ENCODE data around the gene HDAC8. TPM values are rescaled to one million over a fixed set of nuclear protein-coding genes. Genes with fewer than 3 reads are reported as not detected.

The HDAC8 gene
- total RNA-seq, 2 experiments from 2014 or later, result 32.5 to 40.0 TPM

DNA sequence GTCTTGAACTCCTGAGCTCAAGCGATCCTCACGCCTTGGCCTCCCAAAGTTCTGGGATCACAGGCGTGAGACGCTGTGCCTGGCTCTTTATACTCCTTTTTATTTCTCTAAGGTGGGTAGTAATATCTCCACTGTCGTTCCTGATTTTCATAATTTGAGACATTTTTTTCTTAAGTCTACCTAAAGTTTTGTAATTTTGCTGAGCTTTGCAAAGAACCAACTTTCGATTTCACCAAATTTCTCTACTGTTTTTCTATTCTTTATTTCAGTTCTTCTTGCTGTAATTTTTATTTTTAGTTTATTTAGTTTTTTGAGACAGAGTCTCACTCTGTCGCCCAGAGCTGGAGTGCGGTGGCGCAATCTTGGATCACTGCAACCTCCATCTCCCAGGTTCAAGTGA, 196.5 kb downstream of the HDAC8 start:
- no peak overlapping the region for H3K27ac ChIP-seq (ENCODE audit: low read depth, low read length, poor library complexity, severe bottlenecking)
- DNase-seq (ENCODE audit: low spot score), result no peak
- intact Hi-C loops (cut with micrococcal nuclease; ENCODE audit: unreplicated experiment), result no loop called here
- no peaks in the 10 kb centered on the region for H4K20me1 ChIP-seq (ENCODE audit: insufficient read depth, low read length)
- no peaks in the 10 kb centered on the region for H3K79me2 ChIP-seq (ENCODE audit: insufficient read depth, low read depth, low read length)
- H3K4me1 ChIP-seq (ENCODE audit: insufficient read depth, low read length, poor library complexity, severe bottlenecking), result no peaks in the 10 kb centered on the region
- no peak overlapping the region for H2AFZ ChIP-seq (ENCODE audit: low read length)
- CTCF ChIA-PET (ENCODE audit: unreplicated experiment), result no interaction called here
- POLR2A ChIA-PET, result no interaction called here
- H3K36me3 ChIP-seq (ENCODE audit: insufficient read depth, low read length), result no peaks in the 10 kb centered on the region; the same call in 1 of the 2 replicates
- TF ChIP-seq, protein P1, sequence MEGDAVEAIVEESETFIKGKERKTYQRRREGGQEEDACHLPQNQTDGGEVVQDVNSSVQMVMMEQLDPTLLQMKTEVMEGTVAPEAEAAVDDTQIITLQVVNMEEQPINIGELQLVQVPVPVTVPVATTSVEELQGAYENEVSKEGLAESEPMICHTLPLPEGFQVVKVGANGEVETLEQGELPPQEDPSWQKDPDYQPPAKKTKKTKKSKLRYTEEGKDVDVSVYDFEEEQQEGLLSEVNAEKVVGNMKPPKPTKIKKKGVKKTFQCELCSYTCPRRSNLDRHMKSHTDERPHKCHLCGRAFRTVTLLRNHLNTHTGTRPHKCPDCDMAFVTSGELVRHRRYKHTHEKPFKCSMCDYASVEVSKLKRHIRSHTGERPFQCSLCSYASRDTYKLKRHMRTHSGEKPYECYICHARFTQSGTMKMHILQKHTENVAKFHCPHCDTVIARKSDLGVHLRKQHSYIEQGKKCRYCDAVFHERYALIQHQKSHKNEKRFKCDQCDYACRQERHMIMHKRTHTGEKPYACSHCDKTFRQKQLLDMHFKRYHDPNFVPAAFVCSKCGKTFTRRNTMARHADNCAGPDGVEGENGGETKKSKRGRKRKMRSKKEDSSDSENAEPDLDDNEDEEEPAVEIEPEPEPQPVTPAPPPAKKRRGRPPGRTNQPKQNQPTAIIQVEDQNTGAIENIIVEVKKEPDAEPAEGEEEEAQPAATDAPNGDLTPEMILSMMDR (conservative IDR thresholded peaks at IDR 0.05; ENCODE audit: low read length), result no peak
- no peak for TF ChIP-seq EZH2phosphoT487 (IDR thresholded peaks at IDR 0.05; ENCODE audit: borderline replicate concordance, low read depth, low read length)
- H3K9me3 ChIP-seq (ENCODE audit: low read length), result no peaks in the 10 kb centered on the region
- no peak overlapping the region for H3K4me2 ChIP-seq (ENCODE audit: low read length)
- no TSS peak for BruUV-seq (replicated peaks)
- H3K9me2 ChIP-seq (ENCODE audit: insufficient read depth, low read length), result no peaks in the 10 kb centered on the region
- no peak overlapping the region for H3K4me3 ChIP-seq (ENCODE audit: low read depth, low read length, poor library complexity, severe bottlenecking)

DNA sequence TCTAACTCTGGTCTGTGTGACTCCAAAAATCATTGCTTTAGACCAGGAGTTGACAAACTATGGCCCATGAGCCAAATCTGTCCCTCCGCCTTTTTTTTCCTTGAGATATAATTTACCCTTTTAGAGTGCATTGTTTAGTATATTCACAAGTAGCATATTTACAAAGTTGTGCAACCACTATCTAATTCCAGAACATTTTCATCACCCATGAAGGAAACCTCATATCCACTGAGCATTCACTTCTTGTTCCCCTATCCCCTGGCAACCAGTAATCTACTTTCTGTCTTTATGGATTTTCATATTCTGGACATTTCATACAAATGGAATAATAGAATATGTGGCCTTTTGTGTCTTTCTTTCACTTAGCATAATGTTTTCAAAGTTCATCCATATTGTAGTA, 199.5 kb downstream of the HDAC8 start:
- Histone ChIP-seq H2AFZ (ENCODE audit: low read length) (no peak overlapping the region), H3K9me2 (ENCODE audit: insufficient read depth, low read length) (no peaks in the 10 kb centered on the region), H3K4me3 (ENCODE audit: low read depth, low read length, poor library complexity, severe bottlenecking) (no peak overlapping the region), H3K79me2 (ENCODE audit: insufficient read depth, low read depth, low read length) (no peaks in the 10 kb centered on the region), H3K9me3 (ENCODE audit: low read length) (no peaks in the 10 kb centered on the region), H3K4me1 (ENCODE audit: insufficient read depth, low read length, poor library complexity, severe bottlenecking) (no peaks in the 10 kb centered on the region), H4K20me1 (ENCODE audit: insufficient read depth, low read length) (no peaks in the 10 kb centered on the region), H3K36me3 (ENCODE audit: insufficient read depth, low read length) (no peaks in the 10 kb centered on the region), H3K4me2 (ENCODE audit: low read length) (no peak overlapping the region), H3K27ac (ENCODE audit: low read depth, low read length, poor library complexity, severe bottlenecking) (no peak overlapping the region)
- intact Hi-C loops (cut with micrococcal nuclease; ENCODE audit: unreplicated experiment), result no loop called here
- CTCF ChIA-PET (ENCODE audit: unreplicated experiment), result no interaction called here
- TF ChIP-seq, protein P1 (conservative IDR thresholded peaks at IDR 0.05; ENCODE audit: low read length), result no peak
- TF ChIP-seq EZH2phosphoT487 (IDR thresholded peaks at IDR 0.05; ENCODE audit: borderline replicate concordance, low read depth, low read length), result no peak
- POLR2A ChIA-PET, result no interaction called here
- no peak for DNase-seq (ENCODE audit: low spot score)
- no TSS peak for BruUV-seq (replicated peaks)

DNA sequence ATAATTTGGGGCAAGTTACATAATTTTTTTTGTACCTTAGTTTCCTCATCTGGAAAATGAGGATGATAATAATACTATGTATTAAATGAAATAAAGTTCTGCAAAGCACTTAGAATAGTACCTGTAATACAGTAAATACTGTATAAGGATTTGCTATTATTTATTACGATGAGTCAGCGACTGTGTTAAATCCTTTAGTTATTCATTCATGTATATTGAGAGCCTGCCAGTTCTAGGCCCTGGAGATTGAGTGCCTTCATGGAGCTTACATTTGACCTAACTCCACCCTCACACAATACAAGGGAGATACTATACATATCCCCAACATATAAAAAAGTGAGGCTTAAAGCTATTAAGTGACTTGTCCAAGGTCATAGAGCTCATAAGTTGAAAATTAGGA, 199.9 kb downstream of the HDAC8 start:
- H3K4me1 ChIP-seq (ENCODE audit: insufficient read depth, low read length, poor library complexity, severe bottlenecking), result no peaks in the 10 kb centered on the region
- no peak overlapping the region for H3K4me2 ChIP-seq (ENCODE audit: low read length)
- intact Hi-C loops (cut with micrococcal nuclease; ENCODE audit: unreplicated experiment), result no loop called here
- DNase-seq (ENCODE audit: low spot score), result no peak
- no peaks in the 10 kb centered on the region for H3K79me2 ChIP-seq (ENCODE audit: insufficient read depth, low read depth, low read length)
- H4K20me1 ChIP-seq (ENCODE audit: insufficient read depth, low read length), result no peaks in the 10 kb centered on the region
- CTCF ChIA-PET (ENCODE audit: unreplicated experiment), result no interaction called here
- H3K36me3 ChIP-seq (ENCODE audit: insufficient read depth, low read length), result no peaks in the 10 kb centered on the region
- H3K9me2 ChIP-seq (ENCODE audit: insufficient read depth, low read length), result no peaks in the 10 kb centered on the region
- H3K9me3 ChIP-seq (ENCODE audit: low read length), result no peaks in the 10 kb centered on the region
- no peak overlapping the region for H3K27ac ChIP-seq (ENCODE audit: low read depth, low read length, poor library complexity, severe bottlenecking)
- H2AFZ ChIP-seq (ENCODE audit: low read length), result no peak overlapping the region
- no TSS peak for BruUV-seq (replicated peaks)
- no peak overlapping the region for H3K4me3 ChIP-seq (ENCODE audit: low read depth, low read length, poor library complexity, severe bottlenecking)
- POLR2A ChIA-PET, result no interaction called here
- TF ChIP-seq, protein P1 (conservative IDR thresholded peaks at IDR 0.05; ENCODE audit: low read length), result no peak
- TF ChIP-seq EZH2phosphoT487 (IDR thresholded peaks at IDR 0.05; ENCODE audit: borderline replicate concordance, low read depth, low read length), result no peak

Measured in OCI-LY7 (cell line).